ENCODE measurements around the gene PSMD6.

PSMD6 gene

GRCh38 chr3:64023187-64023860 is at the start of gene PSMD6:
Gene PSMD6, minus strand, starts transcription at chr3:64023494. Its CDS starts 75 bp downstream, at chr3:64023419.
- DNase-seq: peak; percentile 90

DNA sequence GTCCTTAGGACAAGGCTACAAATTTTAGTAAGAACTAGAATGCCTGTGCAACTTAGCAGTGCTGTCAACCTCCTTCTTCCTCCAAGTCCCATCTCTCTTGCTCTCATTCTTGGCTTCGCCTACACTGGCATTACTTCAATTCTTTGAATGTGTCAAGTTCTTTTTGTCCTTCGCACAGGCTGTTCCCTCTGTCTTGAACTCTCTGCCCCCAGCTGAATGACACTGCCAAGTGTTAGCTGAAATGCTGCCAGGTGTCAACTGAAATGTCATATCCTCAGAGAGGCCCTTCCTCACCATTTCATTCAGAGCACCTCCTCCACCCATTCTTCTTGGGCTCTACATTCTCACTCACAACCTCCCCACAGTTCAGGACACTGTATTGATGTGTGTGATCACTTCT is 48.8 kb upstream of the PSMD6 start:
- DNase-seq: no peak

DNA sequence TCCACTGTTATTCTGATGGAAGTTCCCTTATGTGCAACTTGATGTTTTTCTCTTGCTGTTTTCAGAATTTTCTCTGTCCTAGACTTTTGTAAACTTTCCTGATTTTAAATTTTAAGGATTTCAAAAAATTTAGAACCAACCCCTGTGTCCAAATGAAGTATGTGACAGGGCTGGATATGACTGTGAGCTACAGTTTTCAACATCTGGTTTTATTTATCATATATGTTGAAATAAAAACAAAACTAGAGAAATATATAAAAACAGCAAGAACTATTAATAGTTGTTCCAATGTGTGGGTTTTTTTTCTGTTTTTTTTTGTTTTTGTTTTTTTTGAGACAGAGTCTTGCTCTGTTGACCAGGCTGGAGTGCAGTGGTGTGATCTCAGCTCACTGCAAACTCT is 47.4 kb upstream of the PSMD6 start:
- DNase-seq: no peak

GRCh38 chr3:64067506-64068346 is 44.4 kb upstream of the PSMD6 start:
- DNase-seq: no peak

DNA sequence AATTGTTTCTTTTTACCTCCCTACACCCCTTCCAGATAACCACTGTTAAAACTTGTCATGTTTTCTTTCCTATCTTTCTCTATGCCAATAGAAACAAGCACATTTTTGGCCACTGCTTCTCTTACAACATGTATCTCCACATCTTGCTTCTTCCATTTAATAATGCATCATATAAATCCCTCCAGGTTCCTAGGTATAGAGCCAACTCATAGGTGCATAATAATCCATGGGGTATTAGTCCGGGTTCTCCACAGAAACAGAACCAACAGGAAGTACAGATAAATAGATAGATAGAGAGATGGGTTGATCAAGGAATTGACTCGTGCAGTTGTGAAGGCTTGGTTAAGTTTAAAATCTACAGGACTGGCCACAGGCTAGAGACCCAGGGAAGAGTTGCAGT is 41.5 kb upstream of the PSMD6 start:
- DNase-seq: no peak

GRCh38 chr3:64063983-64064438 is 40.7 kb upstream of the PSMD6 start:
- DNase-seq: no peak

DNA sequence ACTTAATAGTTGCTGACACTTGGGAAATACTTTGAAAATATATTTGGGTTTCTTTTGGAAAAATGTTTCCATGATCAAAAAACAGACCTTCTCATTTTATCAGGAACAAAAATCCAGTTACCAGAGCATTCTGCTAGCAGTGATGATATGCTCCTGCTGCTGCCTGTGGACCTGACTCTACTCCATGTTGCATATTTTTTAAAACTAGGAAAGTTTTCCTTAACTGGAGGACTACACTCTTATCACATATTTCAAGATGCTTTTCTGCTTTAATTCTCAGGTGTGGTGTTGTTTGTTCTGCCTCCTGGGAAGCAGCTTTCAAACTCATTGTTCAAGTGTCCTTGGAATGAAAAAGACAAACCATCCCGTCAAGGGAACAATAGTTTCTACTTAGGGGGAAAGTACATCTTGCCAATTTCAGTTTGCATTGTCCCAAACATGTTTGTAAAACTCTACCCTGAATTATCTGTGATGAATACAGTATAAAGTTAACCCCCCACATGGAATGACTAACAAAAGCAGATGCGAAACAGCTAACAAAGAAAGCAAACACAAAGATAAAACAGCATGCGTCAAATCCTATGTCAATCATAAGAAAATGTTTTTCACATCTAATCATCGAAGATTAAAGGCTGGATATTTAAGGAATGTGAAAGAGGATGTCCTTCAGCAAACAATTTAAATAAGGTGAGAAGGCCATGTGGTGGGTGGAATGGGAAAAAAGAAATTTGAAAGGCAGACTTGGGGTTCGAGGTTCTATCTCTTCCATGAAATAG is 40.1 kb upstream of the PSMD6 start:
- DNase-seq: no peak

- no peak for DNase-seq
Observed at GRCh38 chr3:64061628-64062027, 38.3 kb upstream of the PSMD6 start.

DNA sequence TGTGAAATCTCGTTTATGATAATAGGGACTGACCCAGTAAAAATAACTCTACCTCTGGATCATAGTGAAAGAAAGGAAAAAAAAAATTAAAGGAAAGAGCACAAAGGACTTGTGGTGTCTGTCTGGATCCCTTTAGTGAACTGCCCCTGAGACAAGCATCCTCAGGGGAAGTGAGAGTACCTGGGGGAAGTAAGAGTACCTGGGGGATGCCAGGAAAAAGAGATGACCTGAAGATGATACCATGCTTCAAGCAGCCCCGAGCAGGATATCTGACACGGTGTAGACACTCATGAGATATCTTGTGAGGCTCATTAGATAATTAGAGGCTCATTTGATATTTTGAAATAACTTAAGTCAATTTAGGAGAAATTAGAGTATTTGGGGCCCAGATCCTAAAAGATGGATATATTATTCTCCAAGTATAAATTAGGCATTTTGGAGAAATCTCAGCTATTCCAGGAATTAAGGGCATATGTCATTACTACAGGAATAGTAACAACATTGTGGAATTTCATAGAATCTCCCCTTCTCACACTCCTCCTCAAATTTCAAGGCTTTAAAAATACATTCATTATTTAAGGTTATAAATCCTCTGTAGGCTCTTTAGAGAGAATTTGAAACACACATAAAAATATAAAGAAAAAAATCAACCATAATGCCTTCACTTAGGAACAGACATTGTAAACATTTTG is 36.3 kb upstream of the PSMD6 start:
- DNase-seq: no peak

GRCh38 chr3:64058566-64058965 is 35.3 kb upstream of the PSMD6 start:
- DNase-seq: no peak

- no peak for DNase-seq
Observed at GRCh38 chr3:64057231-64057630, 33.9 kb upstream of the PSMD6 start.

DNA sequence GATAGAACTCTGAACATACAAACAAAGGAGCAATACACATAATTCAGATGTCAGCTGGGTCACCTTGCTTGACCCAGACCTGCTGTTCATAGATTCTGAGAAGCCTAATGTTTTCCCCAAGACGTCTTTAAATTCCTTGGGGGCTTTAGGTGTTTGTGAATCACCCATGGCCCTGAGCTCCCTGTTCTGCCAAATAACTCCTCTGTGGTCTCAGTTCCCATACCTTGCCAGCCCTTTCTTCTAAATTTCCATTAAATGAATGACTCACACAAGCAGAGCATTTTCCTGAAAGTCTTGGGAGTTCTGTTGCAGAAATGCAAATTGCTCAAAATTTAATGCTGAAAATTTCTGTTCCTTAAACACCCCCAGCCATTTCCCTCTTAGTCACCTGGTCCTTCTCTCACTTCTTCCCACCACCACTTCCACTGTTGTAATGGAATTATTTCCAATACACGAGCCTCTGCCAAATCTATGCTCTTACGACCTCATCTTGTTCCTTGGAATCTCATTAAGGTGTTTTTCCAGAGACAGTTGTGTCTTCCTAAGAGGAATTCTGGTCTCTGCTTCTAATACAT is 33.4 kb upstream of the PSMD6 start:
- no peak for DNase-seq

GRCh38 chr3:64055076-64055475 is 31.8 kb upstream of the PSMD6 start:
- DNase-seq: no peak

GRCh38 chr3:64054488-64054887 is 31.2 kb upstream of the PSMD6 start:
- DNase-seq: no peak

- no peak for DNase-seq
Observed at GRCh38 chr3:64053581-64053980, 30.3 kb upstream of the PSMD6 start.

GRCh38 chr3:64053117-64053516 is 29.8 kb upstream of the PSMD6 start:
- no peak for DNase-seq

DNA sequence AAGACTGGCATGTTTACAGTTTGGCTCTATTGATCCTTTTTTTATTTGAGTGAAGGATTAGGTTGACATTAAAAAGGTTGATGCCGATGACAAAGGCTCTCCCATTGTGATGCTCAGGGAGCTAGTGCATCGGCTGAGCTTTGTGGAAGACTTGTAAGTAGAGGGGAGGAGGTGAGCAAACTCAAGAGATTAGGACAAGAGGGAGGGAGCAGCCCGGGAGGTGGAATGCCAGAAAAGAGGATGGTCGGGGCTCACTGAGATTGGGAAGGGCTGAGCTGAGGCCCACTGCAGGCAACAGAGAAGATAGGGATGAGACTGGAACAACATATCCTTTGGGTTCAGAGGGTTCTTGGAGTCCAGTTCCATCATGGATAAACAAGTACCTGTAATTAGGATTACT is 26.5 kb upstream of the PSMD6 start:
- DNase-seq: no peak

GRCh38 chr3:64049136-64049535 is 25.8 kb upstream of the PSMD6 start:
- no peak for DNase-seq

DNA sequence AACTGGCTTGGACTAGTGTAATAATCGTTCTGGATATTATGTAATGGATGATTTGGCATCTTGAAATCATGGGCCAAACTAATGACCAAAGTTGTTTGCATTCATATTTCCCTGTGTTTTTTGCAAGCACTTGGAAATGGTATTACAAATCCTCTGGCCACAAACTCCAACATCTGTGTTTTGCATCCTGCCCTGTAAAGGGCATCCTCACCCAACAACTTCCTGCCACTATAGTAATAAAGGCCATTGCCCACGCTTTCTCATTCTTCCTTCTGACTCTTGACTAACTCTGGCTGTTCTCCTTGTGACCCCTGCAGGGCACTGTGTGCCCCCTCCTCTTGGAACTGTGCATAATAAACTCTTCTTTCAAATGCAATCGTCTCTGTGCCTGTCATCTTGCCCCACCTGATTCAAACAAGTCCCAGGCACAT is 25.4 kb upstream of the PSMD6 start:
- DNase-seq: no peak

DNA sequence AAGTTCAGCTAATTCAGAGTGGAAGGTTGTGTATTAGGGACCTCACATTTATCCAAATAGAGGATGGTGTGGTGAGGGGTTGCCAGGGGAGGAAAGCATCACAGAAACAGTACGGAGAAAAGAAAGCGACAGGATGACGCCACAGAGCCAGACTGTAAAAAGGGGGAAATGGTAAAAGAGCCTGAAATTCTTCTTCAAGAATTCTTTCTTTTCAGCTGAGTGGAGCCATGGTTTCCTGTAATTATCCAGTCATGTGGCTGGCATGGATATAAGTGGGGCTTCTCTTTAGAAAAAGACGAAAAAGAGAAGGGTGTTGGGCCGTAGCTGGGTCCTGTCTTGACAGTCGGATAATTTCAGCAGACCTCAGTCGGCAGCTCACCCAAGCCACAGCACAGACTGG is 24.5 kb upstream of the PSMD6 start:
- DNase-seq: no peak

DNA sequence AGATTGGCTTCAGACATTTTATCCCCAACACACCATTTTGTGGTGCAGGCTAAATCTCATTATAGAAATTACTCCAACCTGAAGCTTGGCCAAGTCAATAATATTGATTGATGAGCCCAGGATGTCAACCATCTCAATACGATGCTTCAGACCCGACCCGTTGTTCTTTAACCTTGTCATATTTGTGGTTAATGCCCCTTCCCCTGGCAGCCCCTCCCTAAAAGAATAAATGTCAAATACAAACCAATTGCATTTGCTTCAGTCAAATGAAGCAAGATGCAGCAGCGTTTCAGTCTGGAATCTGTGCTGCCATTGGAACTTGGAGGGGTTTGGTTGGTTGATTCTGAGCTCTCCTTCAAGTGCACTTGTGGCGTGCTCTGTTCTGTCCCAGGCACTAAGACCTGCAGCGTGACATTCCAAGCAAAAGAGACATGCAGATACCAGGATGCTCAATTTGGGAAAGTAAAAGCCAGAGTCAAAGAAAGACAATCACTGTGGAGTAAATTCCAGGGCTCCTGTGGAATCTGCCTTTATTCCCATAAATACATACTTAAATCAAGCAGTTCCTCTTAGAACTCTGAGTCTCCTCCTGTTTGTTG is 23.8 kb upstream of the PSMD6 start:
- DNase-seq: no peak

GRCh38 chr3:64046592-64046991 is 23.3 kb upstream of the PSMD6 start:
- no peak for DNase-seq
